ENCODE results near the gene PANX2. TPM values are rescaled to one million over a fixed set of nuclear protein-coding genes. Genes with fewer than 3 reads are reported as not detected.

PANX2 gene
- total and polyA plus RNA-seq, 2 of the 13 experiments (the other 11 are each of a cell fraction or from before 2014, with no cell fraction given) = 0.15 to 1.1 TPM

DNA sequence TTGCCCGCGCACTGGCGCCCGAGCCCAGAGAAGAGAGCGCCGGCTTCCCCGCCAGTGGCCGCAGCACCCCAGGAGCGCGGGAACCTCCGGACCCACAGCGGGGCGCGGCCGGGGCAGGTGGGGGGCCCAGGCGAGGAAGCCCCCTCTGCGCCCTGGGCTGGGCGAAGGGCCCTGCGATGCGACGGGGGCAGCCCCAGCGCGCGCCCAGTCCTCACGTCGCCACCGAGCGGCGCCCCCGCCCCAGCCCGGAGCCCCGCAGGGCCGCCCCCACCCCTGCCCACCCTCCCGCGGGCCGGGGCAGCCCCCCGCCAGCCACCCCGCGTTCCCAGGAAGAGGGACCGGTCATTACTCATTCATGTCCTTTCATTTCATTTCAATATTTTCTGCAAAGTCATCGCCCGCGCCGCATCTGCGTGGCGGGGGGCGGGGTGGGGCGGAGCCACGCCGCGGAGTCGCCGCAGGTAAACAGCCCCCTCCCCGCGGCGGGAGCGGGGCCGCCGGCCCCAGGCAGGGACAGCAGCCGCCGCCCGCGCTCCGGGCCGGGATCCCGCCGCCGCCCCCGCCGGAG, 673 bp upstream of the PANX2 start:
- H3K4me2 ChIP-seq (ENCODE audit: low read depth, low read length) = peak overlapping the region; percentile 66
- POLR2A ChIA-PET = no interaction called here
- H3K79me2 ChIP-seq (ENCODE audit: insufficient read depth, low read length) = no peaks in the 10 kb centered on the region
- no peaks in the 10 kb centered on the region for H3K36me3 ChIP-seq (replicated peaks in 1 of 2; ENCODE audit: control insufficient read depth in 1 of 2, insufficient read depth in 2 of 2, low read length in 2 of 2)
- H3K27ac ChIP-seq (ENCODE audit: extremely low read length, insufficient read depth, low read length) = no peak overlapping the region
- no peak for FAIRE-seq
- BruUV-seq (replicated peaks) = no TSS peak
- ATAC-seq = no peak
- in situ Hi-C loops (cut with HindIII; ENCODE audit: extremely low pct_ligation_motif_present, low pct_unique_long_range_greater_than_20kb) = no loop called here
- peaks cover 0 to 11% of the 10 kb centered on the region in 2 experiments; a peak in 2 of 5 replicates for H3K27me3 ChIP-seq (ENCODE audit: control insufficient read depth in 1 of 2, insufficient read depth in 2 of 2, low read length in 2 of 2)
- H3K4me3 ChIP-seq (replicated peaks in 1 of 3; ENCODE audit: insufficient read depth in 1 of 3, low read depth in 2 of 3, low read length in 3 of 3) = peak overlapping the region; percentile 47 to 64 (median 49); a peak in 4 of 6 replicates
- CTCF ChIA-PET (ENCODE audit: low intra/inter-chr PET ratio, low total read pairs) = interaction anchor here (1.4 kb wide), 1 partner anchor 40 kb away, joined by 3 read pairs; no protein-coding TSS in a partner anchor
- 3% methylated on average over 13 of the region's 70 CpGs for WGBS (ENCODE audit: low lambda C conversion rate)
- no peak overlapping the region for H2AFZ ChIP-seq (ENCODE audit: low read length)
- H4K20me1 ChIP-seq (ENCODE audit: insufficient read depth, low read length) = no peaks in the 10 kb centered on the region
- no peak overlapping the region for H3K9ac ChIP-seq (ENCODE audit: insufficient read depth, low read depth, low read length)
- no peak for DNase-seq (ENCODE audit: low spot score)
- intact Hi-C loops (cut with micrococcal nuclease; ENCODE audit: unreplicated experiment) = no loop called here
- H3K9me3 ChIP-seq (ENCODE audit: low read length) = no peaks in the 10 kb centered on the region
- H3K4me1 ChIP-seq (ENCODE audit: insufficient read depth, low read length) = peaks cover 19% of the 10 kb centered on the region
- no peak for TF ChIP-seq ZNF20 (CRISPR knock-in tag; IDR thresholded peaks at IDR 0.05)
- 0 out of 4 replicates have a peak, but pooled peaks of 1 of the 2 experiments have one; percentile 3 for TF ChIP-seq MAFK (conservative IDR thresholded peaks at IDR 0.05 in 1 of 2, IDR thresholded peaks at IDR 0.05 in 1 of 2; ENCODE audit: low read length in 2 of 2)
- no peak for TF ChIP-seq SMAD1 (CRISPR knock-in tag; IDR thresholded peaks at IDR 0.05; ENCODE audit: borderline replicate concordance, low read depth)
- no peak for TF ChIP-seq FOXA1 (IDR thresholded peaks at IDR 0.05)
- TF ChIP-seq FOXA1 (CRISPR knock-in tag; IDR thresholded peaks at IDR 0.05) = 0 out of 2 replicates have a peak, but pooled peaks have one; percentile 13
- TF ChIP-seq ZNF34 (CRISPR knock-in tag; IDR thresholded peaks at IDR 0.05; ENCODE audit: borderline replicate concordance) = no peak
- peak; percentile 86 for TF ChIP-seq NFE2L2 (IDR thresholded peaks at IDR 0.05; ENCODE audit: low read length)
- no peak for TF ChIP-seq GATAD2A (CRISPR knock-in tag; IDR thresholded peaks at IDR 0.05)
- TF ChIP-seq, protein P1, sequence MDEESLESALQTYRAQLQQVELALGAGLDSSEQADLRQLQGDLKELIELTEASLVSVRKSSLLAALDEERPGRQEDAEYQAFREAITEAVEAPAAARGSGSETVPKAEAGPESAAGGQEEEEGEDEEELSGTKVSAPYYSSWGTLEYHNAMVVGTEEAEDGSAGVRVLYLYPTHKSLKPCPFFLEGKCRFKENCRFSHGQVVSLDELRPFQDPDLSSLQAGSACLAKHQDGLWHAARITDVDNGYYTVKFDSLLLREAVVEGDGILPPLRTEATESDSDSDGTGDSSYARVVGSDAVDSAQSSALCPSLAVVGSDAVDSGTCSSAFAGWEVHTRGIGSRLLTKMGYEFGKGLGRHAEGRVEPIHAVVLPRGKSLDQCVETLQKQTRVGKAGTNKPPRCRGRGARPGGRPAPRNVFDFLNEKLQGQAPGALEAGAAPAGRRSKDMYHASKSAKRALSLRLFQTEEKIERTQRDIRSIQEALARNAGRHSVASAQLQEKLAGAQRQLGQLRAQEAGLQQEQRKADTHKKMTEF (CRISPR knock-in tag; IDR thresholded peaks at IDR 0.05) = no peak
- no peak for TF ChIP-seq POLR2A (IDR thresholded peaks at IDR 0.05; ENCODE audit: insufficient read depth in 1 of 2, low read depth in 2 of 2, low read length in 2 of 2)
- TF ChIP-seq, protein P2, sequence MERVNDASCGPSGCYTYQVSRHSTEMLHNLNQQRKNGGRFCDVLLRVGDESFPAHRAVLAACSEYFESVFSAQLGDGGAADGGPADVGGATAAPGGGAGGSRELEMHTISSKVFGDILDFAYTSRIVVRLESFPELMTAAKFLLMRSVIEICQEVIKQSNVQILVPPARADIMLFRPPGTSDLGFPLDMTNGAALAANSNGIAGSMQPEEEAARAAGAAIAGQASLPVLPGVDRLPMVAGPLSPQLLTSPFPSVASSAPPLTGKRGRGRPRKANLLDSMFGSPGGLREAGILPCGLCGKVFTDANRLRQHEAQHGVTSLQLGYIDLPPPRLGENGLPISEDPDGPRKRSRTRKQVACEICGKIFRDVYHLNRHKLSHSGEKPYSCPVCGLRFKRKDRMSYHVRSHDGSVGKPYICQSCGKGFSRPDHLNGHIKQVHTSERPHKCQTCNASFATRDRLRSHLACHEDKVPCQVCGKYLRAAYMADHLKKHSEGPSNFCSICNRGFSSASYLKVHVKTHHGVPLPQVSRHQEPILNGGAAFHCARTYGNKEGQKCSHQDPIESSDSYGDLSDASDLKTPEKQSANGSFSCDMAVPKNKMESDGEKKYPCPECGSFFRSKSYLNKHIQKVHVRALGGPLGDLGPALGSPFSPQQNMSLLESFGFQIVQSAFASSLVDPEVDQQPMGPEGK (CRISPR knock-in tag; IDR thresholded peaks at IDR 0.05) = peak; percentile 53; the same call in 1 of the 2 replicates
- no peak for TF ChIP-seq HMG20B (CRISPR knock-in tag; conservative IDR thresholded peaks at IDR 0.05)
- no peak for TF ChIP-seq MAF1 (CRISPR knock-in tag; IDR thresholded peaks at IDR 0.05; ENCODE audit: borderline replicate concordance)
- no peak for TF ChIP-seq HMG20A (CRISPR knock-in tag; IDR thresholded peaks at IDR 0.05; ENCODE audit: borderline replicate concordance)
- no peak for TF ChIP-seq SOX6 (IDR thresholded peaks at IDR 0.05)
- TF ChIP-seq SOX6 (CRISPR knock-in tag; IDR thresholded peaks at IDR 0.05) = no peak
- TF ChIP-seq NFKB2 (CRISPR knock-in tag; IDR thresholded peaks at IDR 0.05; ENCODE audit: borderline replicate concordance) = no peak
- no peak for TF ChIP-seq ESRRA (CRISPR knock-in tag; IDR thresholded peaks at IDR 0.05; ENCODE audit: low read depth)
- TF ChIP-seq FOXO1 (CRISPR knock-in tag; IDR thresholded peaks at IDR 0.05) = 0 out of 2 replicates have a peak, but pooled peaks have one; percentile 11
- TF ChIP-seq, protein P3, sequence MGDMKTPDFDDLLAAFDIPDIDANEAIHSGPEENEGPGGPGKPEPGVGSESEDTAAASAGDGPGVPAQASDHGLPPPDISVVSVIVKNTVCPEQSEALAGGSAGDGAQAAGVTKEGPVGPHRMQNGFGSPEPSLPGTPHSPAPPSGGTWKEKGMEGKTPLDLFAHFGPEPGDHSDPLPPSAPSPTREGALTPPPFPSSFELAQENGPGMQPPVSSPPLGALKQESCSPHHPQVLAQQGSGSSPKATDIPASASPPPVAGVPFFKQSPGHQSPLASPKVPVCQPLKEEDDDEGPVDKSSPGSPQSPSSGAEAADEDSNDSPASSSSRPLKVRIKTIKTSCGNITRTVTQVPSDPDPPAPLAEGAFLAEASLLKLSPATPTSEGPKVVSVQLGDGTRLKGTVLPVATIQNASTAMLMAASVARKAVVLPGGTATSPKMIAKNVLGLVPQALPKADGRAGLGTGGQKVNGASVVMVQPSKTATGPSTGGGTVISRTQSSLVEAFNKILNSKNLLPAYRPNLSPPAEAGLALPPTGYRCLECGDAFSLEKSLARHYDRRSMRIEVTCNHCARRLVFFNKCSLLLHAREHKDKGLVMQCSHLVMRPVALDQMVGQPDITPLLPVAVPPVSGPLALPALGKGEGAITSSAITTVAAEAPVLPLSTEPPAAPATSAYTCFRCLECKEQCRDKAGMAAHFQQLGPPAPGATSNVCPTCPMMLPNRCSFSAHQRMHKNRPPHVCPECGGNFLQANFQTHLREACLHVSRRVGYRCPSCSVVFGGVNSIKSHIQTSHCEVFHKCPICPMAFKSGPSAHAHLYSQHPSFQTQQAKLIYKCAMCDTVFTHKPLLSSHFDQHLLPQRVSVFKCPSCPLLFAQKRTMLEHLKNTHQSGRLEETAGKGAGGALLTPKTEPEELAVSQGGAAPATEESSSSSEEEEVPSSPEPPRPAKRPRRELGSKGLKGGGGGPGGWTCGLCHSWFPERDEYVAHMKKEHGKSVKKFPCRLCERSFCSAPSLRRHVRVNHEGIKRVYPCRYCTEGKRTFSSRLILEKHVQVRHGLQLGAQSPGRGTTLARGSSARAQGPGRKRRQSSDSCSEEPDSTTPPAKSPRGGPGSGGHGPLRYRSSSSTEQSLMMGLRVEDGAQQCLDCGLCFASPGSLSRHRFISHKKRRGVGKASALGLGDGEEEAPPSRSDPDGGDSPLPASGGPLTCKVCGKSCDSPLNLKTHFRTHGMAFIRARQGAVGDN (CRISPR knock-in tag; IDR thresholded peaks at IDR 0.05) = peak; percentile 18; the same call in 1 of the 2 replicates

Data from HepG2 (cell line).